PFSK-1 (cell line): ENCODE measurements around the gene GPR148.

Source experiments
- FOXP2 ChIP-seq: optimal IDR thresholded peaks from 2 replicates; pipeline ENCODE3; 2011; ENCODE audit warnings: borderline replicate concordance, control low read depth, inconsistent platforms; ENCODE audit not compliant: insufficient read depth; ENCODE audit errors: extremely low read length, extremely low read depth
- POLR2AphosphoS5 ChIP-seq: IDR thresholded peaks from 2 replicates; pipeline ENCODE4 v1.6.1; 2012; ENCODE audit warnings: low read depth, mild to moderate bottlenecking, control low read depth, low read length, moderate library complexity
- SIN3A ChIP-seq: IDR thresholded peaks from 2 replicates; pipeline ENCODE4 v1.6.1; 2012; ENCODE audit warnings: mild to moderate bottlenecking, low read length, moderate library complexity, borderline replicate concordance; ENCODE audit not compliant: insufficient read depth
- TAF1 ChIP-seq: IDR thresholded peaks from 2 replicates; pipeline ENCODE4 v1.6.1; 2012; ENCODE audit warnings: low read length, control low read depth, borderline replicate concordance; ENCODE audit not compliant: insufficient read depth
- TF ChIP-seq, protein P1 (sequence below), 2 experiments: IDR thresholded peaks; 2 replicates each; pipeline versions ENCODE4 v1.6.1 to v1.8.0; 2011 to 2012; ENCODE audit warnings: low read depth in 2 of 2, low read length in 2 of 2, control low read depth in 1 of 2, inconsistent platforms in 1 of 2, mild to moderate bottlenecking in 1 of 2, moderate library complexity in 1 of 2; ENCODE audit not compliant: insufficient read depth in 1 of 2

The GPR148 gene

GRCh38 chr2:130727286-130727924, 1.5 kb upstream of the GPR148 start:
- TF ChIP-seq FOXP2 (peak; percentile 39), SIN3A (no peak), TAF1 (0 out of 2 replicates have a peak, but pooled peaks have one; percentile 27), POLR2AphosphoS5 (peak; percentile 62; the same call in 1 of the 2 replicates)
- TF ChIP-seq, protein P1, sequence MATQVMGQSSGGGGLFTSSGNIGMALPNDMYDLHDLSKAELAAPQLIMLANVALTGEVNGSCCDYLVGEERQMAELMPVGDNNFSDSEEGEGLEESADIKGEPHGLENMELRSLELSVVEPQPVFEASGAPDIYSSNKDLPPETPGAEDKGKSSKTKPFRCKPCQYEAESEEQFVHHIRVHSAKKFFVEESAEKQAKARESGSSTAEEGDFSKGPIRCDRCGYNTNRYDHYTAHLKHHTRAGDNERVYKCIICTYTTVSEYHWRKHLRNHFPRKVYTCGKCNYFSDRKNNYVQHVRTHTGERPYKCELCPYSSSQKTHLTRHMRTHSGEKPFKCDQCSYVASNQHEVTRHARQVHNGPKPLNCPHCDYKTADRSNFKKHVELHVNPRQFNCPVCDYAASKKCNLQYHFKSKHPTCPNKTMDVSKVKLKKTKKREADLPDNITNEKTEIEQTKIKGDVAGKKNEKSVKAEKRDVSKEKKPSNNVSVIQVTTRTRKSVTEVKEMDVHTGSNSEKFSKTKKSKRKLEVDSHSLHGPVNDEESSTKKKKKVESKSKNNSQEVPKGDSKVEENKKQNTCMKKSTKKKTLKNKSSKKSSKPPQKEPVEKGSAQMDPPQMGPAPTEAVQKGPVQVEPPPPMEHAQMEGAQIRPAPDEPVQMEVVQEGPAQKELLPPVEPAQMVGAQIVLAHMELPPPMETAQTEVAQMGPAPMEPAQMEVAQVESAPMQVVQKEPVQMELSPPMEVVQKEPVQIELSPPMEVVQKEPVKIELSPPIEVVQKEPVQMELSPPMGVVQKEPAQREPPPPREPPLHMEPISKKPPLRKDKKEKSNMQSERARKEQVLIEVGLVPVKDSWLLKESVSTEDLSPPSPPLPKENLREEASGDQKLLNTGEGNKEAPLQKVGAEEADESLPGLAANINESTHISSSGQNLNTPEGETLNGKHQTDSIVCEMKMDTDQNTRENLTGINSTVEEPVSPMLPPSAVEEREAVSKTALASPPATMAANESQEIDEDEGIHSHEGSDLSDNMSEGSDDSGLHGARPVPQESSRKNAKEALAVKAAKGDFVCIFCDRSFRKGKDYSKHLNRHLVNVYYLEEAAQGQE (IDR thresholded peaks at IDR 0.05; ENCODE audit: insufficient read depth in 1 of 2, low read depth in 2 of 2, low read length in 2 of 2) = no peak

DNA sequence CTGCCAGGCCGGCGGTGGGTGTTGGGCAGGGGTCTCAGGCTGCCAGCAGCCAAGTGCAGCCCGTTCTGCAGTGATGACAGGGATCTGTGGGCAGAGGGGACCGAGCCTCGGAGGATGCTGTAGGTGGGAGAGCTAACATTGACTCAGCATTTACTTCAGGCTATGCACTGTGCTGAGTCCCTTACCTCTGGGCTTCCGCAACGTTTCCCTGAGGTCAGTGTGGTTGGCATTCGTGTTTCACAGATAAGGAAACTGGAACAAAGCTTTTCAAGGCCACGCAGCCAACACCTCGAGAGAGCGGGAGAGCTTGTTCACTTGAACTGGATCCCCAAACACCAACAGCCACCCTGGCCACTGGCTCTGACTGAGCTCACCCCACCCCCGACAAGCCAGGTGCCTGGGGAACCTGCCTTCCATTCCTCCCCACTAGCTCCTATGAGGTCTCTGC, 839 bp upstream of the GPR148 start:
- TF ChIP-seq, protein P1 (IDR thresholded peaks at IDR 0.05; ENCODE audit: insufficient read depth in 1 of 2, low read depth in 2 of 2, low read length in 2 of 2) = no peak
- TF ChIP-seq TAF1 (no peak), SIN3A (no peak), POLR2AphosphoS5 (no peak), FOXP2 (no peak)

DNA sequence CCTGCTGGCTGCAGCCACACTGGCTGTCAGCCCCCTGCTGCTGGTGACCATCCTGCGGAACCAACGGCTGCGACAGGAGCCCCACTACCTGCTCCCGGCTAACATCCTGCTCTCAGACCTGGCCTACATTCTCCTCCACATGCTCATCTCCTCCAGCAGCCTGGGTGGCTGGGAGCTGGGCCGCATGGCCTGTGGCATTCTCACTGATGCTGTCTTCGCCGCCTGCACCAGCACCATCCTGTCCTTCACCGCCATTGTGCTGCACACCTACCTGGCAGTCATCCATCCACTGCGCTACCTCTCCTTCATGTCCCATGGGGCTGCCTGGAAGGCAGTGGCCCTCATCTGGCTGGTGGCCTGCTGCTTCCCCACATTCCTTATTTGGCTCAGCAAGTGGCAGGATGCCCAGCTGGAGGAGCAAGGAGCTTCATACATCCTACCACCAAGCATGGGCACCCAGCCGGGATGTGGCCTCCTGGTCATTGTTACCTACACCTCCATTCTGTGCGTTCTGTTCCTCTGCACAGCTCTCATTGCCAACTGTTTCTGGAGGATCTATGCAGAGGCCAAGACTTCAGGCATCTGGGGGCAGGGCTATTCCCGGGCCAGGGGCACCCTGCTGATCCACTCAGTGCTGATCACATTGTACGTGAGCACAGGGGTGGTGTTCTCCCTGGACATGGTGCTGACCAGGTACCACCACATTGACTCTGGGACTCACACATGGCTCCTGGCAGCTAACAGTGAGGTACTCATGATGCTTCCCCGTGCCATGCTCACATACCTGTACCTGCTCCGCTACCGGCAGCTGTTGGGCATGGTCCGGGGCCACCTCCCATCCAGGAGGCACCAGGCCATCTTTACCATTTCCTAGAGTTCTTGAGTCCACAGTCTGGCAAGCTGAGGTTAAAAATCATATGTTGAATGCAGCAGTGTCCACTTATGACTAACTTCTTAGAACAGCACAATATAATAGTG, 741 bp downstream of the GPR148 start:
- TF ChIP-seq, protein P1 (IDR thresholded peaks at IDR 0.05; ENCODE audit: insufficient read depth in 1 of 2, low read depth in 2 of 2, low read length in 2 of 2) = no peak
- TF ChIP-seq POLR2AphosphoS5 = no peak

DNA sequence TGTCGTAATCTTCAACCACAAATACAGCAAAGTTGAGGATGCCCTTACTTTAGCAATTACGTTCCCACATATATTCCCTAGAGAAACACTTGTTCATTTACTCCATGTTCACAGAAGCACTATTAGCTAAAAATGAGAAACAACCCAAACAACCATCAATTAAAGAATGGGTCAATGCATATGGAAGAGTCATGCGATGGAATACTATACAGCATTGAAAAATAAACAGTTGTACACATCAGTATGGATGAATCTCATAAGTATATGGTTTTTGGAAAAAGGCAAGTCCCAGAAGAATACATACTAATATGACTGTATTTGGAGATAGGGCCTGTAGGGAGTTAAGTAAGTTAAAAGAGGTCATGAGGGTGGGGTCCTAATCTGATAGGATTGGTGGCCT, 6.3 kb downstream of the GPR148 start:
- TF ChIP-seq POLR2AphosphoS5 (no peak), SIN3A (no peak), TAF1 (no peak), FOXP2 (no peak)
- TF ChIP-seq, protein P1 (IDR thresholded peaks at IDR 0.05; ENCODE audit: insufficient read depth in 1 of 2, low read depth in 2 of 2, low read length in 2 of 2) = no peak
